NCI-H2029 treated with DMSO at 0.1 percent for 48 hours (cell line): ENCODE results near the gene HDGFL3.

Experiments used
- DNase-seq: peaks from one replicate; lab custom pipeline; 2025; lab: John Stamatoyannopoulos, UW

Gene HDGFL3

DNA sequence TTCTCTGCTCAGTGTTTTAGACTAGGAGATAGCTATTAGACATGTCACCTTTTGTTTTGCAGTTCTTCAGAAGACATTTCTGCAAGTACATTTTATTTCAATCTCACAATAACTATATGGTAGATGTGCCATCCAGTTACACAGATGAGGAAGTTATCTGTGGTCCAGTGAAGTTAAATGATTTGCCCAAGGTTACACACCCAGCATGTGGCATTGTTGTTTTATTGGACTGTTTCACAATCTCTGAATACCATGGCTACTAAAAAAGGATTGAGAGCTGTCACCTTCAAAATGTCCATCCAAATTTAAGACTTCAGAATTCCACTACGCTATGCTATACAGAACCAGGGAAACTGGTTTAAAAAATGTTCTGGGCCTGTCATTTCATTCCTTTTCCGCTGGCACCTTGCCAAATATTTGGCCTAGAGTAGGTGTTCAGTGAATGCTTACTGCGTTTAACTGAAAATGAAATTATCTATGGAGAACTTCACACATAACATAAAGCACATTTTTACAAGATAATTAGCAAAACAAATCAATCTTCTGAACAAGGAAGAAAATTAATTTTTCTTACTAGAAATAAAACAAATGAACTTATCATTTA is 80.0 kb downstream of the HDGFL3 start:
- no peak for DNase-seq

DNA sequence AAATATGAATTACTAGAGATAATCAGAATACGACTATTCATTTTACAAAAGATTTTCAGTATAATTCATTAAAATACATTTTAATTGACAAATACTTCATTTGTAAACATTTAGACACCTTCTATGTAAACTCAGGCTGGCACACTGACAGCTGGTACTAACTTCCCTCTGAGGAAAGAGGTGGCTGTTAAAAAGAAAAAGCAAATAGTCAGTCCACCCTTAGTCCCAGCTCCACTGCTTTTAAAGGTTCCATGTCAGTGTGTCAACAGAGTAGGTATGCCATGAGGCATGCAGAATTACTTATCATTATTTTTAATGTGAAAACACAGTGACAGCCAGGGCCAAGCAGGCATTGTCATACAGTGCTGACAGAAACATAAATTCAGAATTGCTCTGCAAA is 84.1 kb downstream of the HDGFL3 start:
- DNase-seq = no peak

DNA sequence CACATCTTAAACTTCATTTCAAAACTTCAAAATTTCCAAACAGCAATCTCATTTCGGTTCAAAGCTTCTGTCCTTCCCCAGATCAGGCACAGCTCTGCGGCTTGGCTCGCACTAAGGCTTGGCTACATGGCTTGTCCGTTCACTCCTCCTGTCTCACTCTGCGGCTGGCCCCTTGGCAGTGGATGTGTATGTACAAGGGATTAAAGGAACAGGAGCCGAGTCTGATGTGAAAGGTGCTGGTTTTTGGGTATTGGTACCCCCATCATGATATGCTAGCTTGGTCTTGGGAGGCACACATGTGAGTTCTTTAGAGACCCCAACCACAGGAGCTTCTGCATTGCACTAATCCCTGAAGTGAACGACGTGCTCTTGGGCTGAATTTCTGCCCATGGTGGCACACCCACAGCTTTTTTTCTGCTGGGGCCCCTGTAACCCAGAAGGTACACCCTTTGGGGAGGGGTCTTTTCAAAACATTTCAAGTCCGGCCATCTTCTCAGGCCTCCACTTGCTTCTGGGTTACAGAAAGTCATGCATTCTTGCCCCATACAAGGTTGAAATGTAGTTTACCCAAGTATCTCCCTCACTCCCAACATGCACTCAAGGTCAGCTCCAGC is 87.5 kb downstream of the HDGFL3 start:
- no peak for DNase-seq

DNA sequence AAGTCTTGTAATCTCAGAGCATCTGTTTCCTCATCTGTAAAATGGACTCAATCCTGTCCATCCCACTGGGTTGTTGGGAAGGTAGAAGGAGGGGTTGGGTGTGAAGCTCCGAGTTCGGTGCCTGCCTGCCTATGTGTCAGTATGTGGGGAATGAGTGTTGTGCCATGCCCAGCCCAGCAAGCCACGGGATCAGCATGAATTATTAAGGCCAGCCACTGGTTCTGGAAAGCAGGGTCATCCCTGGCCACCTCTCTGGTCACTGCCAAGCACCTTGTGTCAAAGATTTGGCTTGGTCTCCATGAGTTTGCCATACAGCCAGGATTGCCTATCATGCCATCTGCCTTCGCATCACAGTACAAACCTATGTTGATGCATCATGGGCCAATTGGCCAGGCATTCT is 88.7 kb downstream of the HDGFL3 start:
- no peak for DNase-seq

DNA sequence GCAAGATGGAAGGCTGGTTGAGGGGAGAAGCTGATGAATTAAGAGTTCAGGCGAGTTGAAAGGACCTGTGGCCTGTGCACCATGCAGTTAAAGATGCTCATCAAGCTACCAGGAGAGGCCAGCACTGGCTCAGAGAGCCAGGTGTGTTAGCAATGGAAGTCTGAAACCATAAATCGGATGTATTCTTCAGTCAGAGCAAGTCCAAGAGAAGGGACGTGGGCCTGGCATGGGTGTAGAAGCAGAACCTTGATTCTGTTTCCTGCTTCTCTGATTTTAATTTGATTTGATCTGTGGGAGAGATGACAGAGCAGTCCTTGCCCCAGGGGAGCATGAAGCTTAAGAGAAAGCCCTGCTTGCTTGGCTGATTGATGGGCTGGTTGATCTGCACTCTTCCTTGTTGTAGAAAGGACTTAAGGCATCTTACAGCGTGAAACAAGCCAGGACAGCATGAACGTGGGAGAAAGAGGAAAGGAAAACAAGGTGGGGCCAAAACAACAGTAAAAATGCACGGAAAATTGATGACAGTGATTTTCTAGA is 89.3 kb downstream of the HDGFL3 start:
- DNase-seq = no peak

DNA sequence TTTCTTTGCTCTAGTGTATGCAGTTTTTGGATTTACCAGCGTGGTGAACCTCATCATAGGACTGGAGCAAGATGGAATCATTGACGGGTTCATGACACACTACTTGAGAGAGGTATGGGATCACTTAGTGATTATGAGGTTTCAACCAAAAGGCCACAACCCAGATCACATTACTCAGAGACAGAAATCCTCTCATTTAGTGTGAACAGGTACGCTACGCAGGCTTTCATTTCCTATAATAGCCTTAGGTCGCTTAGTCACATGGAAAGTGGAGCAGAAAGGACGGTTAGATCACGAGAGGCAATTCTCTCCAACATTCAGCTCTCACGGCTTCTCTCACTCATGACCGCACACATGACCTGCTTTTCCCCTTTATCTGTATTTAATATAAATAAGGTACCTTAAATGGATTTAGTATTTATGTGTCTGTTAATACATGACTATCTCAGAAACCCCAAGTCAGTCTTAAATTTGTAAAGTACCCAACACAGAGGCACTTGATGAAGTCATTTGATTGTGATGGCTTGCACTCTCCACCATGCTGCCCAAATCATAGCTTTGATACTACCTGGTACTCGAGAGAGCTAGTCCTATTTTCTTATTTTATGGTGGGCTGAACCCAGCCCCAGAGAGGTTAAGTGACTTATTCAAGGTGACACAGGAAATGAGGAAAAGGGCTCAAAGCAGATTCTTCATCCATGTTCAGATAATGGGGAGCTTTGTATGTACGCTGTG is 91.6 kb downstream of the HDGFL3 start:
- DNase-seq = no peak

DNA sequence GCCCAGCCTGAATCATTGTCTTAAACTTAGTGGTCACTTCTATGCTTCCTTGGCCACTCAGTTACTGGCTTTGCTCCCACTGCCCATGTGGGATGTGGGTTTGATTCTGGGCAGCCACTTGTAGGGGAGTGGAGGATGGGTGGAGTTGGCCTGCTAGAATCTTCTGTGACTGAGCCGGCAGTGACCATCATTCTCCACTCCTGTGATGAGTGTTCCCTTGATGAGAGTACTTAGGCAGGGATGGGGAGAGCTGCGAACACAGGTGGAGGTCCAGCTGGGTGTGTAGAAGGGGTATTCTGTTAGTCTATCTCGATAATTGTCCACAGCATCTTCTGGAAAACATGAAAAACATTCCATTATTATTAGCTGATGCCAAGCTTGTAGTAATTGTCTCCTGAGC is 92.2 kb downstream of the HDGFL3 start:
- no peak for DNase-seq

DNA sequence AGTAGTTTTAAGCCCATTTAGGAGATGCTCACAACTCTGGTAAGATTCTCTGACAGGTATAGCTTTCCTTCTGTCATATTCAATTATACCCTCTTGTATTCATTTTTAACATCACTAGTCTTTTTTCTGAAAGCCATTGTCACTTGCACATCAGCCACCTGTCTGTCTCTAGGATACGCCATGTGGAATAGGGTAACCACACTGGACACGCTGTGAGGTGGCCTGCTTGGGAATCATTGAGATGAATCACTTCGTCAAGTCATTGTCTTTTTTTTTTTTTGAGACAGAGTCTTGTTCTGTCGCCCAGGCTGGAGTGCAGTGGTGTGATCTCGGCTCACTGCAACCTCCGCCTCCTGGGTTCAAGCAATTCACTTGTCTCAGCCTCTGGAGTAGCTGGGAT is 92.8 kb downstream of the HDGFL3 start:
- DNase-seq = no peak

DNA sequence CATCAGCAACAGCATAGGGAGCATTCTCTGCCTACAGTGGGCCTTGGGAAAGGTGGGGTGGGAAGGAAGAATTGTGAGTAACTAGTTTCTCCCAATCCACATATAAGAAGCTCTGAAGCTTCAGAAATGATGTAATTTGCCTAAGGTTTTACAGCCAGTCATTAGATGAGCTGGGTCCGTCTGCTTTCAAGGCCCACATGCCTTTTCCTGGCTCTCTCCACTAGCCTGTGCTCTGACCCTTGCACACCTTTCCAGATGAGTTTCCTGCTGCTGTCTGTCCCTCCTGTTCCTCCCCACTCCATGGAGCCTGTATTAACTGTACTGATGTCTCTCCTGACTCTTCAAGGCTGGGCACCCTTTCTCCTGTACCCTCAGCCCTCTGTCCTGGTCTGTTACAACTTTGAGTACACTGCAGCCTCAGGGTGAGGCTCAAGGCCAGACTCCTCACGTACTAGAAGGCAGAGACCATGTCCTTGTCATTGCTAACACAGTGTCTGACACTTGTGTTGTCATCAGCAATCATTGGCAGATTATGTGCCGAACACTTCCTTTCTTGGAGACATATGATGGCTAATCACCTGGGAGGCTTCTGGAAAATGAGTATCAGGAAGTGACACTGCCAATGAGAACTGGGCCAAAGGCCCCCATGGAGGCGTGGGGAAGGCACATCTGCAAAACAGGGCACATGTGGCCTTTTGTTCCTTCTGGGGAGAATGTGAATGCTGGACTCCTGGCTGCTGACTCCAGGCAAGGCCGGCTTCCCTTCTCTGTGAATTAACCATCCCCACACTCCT is 93.5 kb downstream of the HDGFL3 start:
- DNase-seq = no peak

DNA sequence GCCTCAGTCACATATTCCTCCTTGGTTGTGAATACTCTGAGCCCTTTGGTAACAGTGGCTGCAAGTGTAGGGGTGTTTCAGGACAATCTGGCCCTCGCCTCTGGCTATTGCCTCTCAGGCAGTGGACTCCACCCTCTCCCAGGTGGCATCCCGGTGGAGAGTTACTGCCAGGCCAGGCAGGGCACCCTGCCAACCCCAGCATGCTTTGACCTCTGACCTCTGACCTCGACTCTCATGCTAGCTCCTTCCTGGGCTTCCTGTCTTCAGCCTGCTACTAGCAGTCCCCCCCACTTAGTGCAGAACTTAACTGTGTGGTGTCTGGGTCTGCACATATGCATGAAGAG is 94.7 kb downstream of the HDGFL3 start:
- no peak for DNase-seq

DNA sequence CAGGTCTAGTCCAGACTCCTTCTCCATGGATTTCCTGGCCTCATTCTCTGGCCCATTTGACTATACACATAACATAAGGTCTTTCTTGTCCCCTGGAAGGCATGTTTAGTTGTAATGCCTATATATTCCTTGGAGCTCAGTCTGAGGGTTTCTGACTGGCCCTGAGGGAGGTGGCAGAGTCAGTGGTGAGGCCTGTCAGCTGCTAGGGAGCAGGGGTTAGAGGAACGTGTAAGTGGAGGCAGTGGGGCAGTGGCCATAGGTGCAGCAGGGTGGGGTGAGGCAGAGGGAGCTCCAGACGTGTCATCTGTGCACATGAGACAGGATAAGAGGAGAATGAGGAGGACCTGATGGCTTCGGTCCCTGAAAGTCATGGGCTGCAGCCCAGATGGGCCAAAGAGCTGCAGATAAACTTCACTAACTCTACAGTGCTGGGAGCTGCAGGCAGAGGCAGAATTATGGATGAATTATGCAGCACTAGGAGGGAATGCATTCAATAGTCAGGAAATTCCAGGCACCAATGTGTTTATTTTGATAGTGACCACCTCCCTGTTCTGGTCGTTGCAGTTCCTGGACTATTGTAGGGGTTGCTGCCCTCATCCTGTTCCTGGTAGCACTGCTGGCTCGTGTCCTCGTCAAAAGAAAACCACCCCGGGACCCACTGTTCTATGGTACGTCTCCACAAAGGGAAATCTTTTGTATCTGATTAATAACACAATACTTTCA is 95.2 kb downstream of the HDGFL3 start:
- DNase-seq = no peak

DNA sequence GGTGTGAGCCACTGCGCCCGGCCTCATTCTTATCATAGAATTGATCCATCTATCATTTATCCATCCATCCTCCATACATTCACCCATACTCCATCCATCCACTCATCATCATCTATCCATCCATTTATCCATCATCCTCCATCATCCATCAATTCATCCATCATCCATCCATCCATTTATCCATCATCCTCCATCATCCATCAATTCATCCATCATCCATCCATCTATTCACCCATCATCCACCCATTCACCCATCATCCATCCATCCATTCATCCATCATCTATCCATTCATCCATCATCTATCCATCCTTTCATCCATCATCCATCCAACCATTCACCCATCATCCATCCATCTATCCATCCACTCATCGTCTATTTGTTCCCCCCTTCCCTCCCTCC is 96.5 kb downstream of the HDGFL3 start:
- no peak for DNase-seq

DNA sequence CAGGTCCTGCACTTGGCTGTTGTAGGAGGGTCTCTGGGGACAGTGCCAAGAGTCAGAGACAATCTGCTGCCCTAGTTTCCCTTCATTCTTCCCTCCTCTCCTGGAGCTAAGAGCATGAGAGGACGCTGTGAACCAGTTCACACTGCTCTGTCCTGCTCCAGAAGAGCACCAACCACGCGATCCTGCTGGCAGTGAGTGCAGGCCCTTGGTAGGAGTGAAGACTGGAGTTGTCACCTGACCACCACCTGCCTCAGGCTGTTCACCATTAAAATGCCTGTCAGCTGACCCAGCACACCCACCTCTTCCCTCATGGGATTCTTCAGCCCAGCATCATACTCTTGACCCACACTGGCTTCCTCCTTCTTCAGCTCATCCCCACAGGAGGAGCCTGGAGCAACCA is 97.2 kb downstream of the HDGFL3 start:
- no peak for DNase-seq

DNA sequence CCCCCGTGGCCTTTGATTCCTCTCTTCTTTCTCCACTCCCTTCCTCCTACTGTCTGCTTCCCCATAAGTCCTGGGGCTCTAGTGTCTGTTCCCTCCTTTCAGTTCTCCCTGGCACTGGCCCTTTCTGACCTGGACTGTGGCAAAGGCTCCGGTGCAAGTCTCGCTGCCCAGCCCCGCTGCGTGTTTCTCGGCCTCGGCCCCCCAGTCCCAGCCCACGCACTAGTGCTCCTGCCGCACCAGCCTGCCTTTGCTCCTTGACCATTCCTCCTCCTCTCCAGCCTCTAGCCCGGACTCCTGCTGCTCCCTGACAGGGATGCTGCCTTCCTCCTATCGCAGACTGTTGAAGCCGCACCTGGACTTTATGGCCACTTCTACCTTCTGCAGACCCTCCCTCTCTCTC is 98.1 kb downstream of the HDGFL3 start:
- no peak for DNase-seq

DNA sequence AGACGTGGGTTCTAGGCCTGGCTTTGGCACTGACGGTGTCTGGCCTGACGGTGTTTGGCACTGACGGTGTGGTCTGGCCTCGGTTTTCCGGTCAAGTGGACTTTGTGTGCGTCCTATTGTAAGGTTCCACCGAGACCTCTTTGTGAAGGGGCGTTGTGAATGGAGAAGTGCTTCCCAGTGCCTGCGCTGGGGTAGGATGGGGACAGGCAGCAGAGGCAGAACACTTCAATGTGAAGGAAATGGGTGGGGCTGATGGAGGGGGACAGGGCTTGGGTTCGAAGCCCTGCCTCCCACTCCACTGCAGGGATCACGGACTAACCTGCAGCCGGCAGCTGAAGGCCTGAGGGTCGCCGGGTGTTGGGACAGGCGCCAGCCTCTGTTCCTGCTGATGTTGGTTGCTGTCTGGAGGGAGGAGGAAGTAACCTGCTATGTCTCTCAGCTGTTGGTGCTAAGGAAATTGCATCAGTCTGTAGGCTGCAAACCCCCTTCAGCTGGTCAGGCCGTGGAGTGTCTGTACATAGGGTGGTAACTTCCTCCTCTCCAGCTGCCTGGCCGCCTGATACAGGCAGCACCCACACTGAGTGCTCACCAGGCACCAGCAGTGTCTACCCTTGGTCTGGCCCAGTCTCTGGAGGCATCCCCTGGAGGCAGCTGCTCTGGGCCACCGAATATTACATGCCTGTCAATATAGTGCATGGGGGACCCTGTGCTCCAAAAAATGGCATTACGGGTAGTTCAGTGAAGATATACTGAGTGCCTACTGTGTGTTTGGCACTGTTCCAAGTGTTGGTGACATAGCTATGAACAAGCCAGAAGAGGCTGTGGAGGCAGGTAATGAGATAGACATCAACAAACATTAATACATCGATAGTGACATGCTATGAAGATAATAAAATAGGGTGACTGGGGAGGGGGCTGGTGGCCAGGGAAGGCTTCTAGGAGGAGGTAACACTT is 99.1 kb downstream of the HDGFL3 start:
- DNase-seq = peak; percentile 24

DNA sequence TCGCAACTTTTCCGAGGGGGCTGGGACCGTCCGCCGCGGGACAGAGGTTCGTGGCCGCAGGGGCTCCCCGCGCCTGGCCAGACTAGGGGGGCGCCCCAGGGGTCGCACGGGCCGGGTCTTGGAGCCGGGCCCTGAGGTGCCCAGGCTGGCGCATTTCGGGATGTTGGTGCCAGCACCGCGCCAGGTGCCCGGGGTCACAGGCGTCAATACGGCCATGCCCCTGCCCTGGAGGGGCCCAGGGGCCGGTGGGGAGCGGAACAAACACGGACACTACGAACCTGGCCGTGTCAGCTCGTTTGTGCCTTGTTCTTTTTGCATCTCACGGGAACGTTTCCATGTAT is 99.8 kb downstream of the HDGFL3 start:
- DNase-seq = no peak

DNA sequence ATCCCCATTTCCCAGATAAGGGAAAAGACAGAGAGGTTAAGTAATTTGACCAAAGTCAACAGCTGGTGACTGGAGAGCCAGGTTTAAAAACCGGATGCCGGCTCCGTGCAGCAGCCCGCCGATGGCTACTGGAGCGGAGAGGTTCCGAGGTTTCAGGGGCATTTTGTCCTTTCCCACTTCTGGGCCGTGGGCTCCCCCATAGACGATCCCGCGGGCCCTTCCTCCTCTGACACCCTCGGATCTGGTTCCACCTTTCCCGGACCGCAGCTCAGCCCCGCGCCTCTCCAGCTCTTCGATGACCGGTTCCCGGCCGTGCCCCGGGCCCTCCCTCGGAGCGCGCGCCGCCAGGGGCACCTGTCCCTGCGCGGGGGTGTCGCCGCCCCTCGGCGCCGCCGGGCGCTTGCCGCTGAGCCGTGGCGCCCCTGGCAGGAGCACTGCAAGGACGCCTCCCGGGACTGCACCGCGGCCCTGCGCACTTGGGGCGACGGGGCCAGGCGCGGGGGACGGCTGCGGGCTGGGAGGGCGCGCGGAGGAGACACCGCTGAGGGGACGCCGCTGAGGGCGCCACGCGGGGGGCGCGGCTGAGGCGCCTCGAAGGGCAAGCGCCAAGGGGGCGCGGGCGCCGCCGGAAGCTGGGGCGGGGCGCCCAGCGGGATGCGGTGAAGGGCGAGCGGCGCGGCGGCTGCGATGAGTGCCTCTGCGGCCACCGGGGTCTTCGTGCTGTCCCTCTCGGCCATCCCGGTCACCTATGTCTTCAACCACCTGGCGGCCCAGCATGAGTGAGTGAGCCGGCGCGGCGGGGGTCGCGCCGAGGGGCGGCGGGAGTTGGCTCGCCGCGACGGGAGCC is 100.4 kb downstream of the HDGFL3 start, which contains the start of gene TM6SF1:
Gene TM6SF1 (plus strand): TSS at position 652 of the 847 bp plus-strand sequence. CDS start 36 bp downstream, at position 688.
- no peak for DNase-seq

DNA sequence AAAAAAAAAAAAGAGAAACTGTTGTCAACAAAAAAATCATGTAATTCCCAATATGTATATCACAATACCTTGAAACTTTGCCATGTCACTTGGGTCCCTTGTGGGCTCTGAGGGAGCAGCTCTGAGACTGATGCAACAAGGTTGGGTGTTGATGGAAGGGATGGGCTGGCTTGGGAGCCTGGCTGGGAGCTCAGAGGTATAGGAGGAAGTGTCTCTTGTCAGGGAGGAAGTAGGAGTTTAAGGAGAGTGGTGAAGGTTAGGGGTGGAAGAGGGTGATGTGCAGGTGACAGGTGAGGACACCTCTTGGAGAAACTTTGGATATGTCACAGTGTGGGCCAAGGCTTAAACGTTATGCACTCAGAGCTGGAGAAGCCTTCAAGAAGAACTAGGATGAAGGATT is 102.2 kb downstream of the HDGFL3 start:
- DNase-seq = no peak

DNA sequence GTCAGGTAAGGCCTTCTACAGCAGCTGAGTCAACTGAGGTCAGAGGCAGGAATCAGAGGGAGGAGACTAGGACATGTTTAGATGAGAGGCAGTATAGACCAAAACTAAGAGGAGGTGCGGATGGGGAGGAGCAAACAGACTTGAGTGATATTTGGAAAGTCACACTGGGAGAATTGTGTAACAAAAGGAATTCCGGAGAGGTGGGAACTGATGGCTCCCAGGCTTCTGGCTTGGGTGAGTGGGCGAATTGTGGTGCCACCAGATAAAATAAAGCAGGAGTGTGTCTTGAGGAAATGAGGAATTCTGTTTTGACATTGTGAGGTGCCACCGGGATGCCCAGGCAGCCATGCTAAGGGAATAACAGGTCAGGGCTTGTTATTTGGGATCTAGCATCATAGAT is 103.5 kb downstream of the HDGFL3 start:
- DNase-seq = no peak

DNA sequence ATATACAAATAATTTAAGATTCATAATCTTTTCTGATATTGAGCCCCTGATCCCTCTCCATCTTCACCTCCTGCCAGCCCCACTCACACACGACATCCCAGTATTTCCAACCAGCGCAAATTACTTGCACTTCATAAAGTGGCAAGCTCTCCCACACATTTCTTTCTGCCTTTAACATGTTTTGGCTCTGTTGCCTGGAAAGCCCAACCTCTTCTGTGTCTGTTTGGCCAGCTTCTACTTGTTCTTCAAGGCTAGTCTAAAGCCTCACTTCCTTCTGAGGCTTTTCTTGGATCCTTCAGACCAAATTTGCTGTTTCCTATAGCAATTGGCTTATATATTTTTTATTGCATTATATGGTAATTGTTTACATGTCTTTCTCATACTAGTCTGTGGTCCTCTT is 105.3 kb downstream of the HDGFL3 start:
- no peak for DNase-seq
